ENCODE data around the gene TTYH2. TPM values are rescaled to one million over a fixed set of nuclear protein-coding genes. Genes with fewer than 3 reads are reported as not detected.

TTYH2 gene
- polyA plus RNA-seq, 3 donors, result 12.3 to 57.4 (median 18.7) TPM

- Mint-ChIP-seq H3K4me3 (no peak overlapping the region), H3K9me3 (no peaks in the 10 kb centered on the region), H3K27ac (no peak overlapping the region), H3K36me3 (no peaks in the 10 kb centered on the region), H3K27me3 (ENCODE audit: low read depth in 3 of 3) (peaks cover 18 to 22% (median 19%) of the 10 kb centered on the region in 3 donors), H3K4me1 (peaks cover 22% of the 10 kb centered on the region)
- H2AFZ ChIP-seq (ENCODE audit: insufficient read depth, low read depth, low read length, poor library complexity, severe bottlenecking), result no peak overlapping the region
- no peaks in the 10 kb centered on the region for H4K20me1 ChIP-seq (ENCODE audit: insufficient read depth, low read length)
- H3K4me1 ChIP-seq (ENCODE audit: control insufficient read depth in 1 of 2, insufficient read depth in 2 of 2, low read length in 2 of 2), result peaks cover 17 to 18% of the 10 kb centered on the region in 2 donors
- TF ChIP-seq CTCF (IDR thresholded peaks at IDR 0.05), result no peak
- no peaks in the 10 kb centered on the region for H3K79me2 ChIP-seq (ENCODE audit: insufficient read depth, low read length)
- 86% methylated on average over 10 of the region's 14 CpGs for WGBS (ENCODE audit: insufficient coverage)
- intact Hi-C loops (cut with micrococcal nuclease), result no loop called here
- H3K9me3 ChIP-seq (replicated peaks in 1 of 2; ENCODE audit: control insufficient read depth in 1 of 2, insufficient read depth in 1 of 2, low read length in 2 of 2), result no peaks in the 10 kb centered on the region
- no peak overlapping the region for H3K9ac ChIP-seq (ENCODE audit: insufficient read depth, low read length, poor library complexity, severe bottlenecking)
- H3K4me3 ChIP-seq (replicated peaks in 1 of 3; ENCODE audit: low read depth in 2 of 3, low read length in 3 of 3), result no peak overlapping the region
- no peaks in the 10 kb centered on the region for H3K36me3 ChIP-seq (replicated peaks in 1 of 2; ENCODE audit: control insufficient read depth in 1 of 2, insufficient read depth in 2 of 2, low read length in 2 of 2)
- no peak overlapping the region for H3K27ac ChIP-seq (ENCODE audit: low read depth in 1 of 2, low read length in 2 of 2)
- no peak overlapping the region for H3K4me2 ChIP-seq (replicated peaks; ENCODE audit: extremely low read depth, low read length, poor library complexity, severe bottlenecking)
- H3K27me3 ChIP-seq (ENCODE audit: control insufficient read depth in 2 of 2, insufficient read depth in 2 of 2, low read length in 2 of 2), result peaks cover 0 to 11% of the 10 kb centered on the region in 2 donors
- DNase-seq, result no peak
Measured at GRCh38 chr17:74287031-74287602, 73.7 kb downstream of the TTYH2 start.

- H3K36me3 ChIP-seq (replicated peaks in 1 of 2; ENCODE audit: control insufficient read depth in 1 of 2, insufficient read depth in 2 of 2, low read length in 2 of 2), result no peaks in the 10 kb centered on the region
Measured at GRCh38 chr17:74288785-74289184, 75.4 kb downstream of the TTYH2 start.

More at GRCh38 chr17:74288785-74289184, 75.4 kb downstream of the TTYH2 start:
- H3K4me2 ChIP-seq (replicated peaks; ENCODE audit: extremely low read depth, low read length, poor library complexity, severe bottlenecking), result no peak overlapping the region
- Mint-ChIP-seq H3K4me3 (no peak overlapping the region), H3K4me1 (peaks cover 10% of the 10 kb centered on the region), H3K36me3 (no peaks in the 10 kb centered on the region), H3K9me3 (no peaks in the 10 kb centered on the region), H3K27ac (no peak overlapping the region), H3K27me3 (ENCODE audit: low read depth in 3 of 3) (peaks cover 18 to 21% (median 19%) of the 10 kb centered on the region in 3 donors)
- no peaks in the 10 kb centered on the region for H3K79me2 ChIP-seq (ENCODE audit: insufficient read depth, low read length)
- no peak overlapping the region for H3K4me3 ChIP-seq (replicated peaks in 1 of 3; ENCODE audit: low read depth in 2 of 3, low read length in 3 of 3)
- H3K27me3 ChIP-seq (ENCODE audit: control insufficient read depth in 2 of 2, insufficient read depth in 2 of 2, low read length in 2 of 2), result peaks cover 0 to 11% of the 10 kb centered on the region in 2 donors
- H3K27ac ChIP-seq (ENCODE audit: low read depth in 1 of 2, low read length in 2 of 2), result no peak overlapping the region
- no peaks in the 10 kb centered on the region for H4K20me1 ChIP-seq (ENCODE audit: insufficient read depth, low read length)
- no peak for DNase-seq
- TF ChIP-seq CTCF (IDR thresholded peaks at IDR 0.05), result no peak
- peaks cover under 1 to 2% of the 10 kb centered on the region in 2 donors for H3K4me1 ChIP-seq (ENCODE audit: control insufficient read depth in 1 of 2, insufficient read depth in 2 of 2, low read length in 2 of 2)
- H2AFZ ChIP-seq (ENCODE audit: insufficient read depth, low read depth, low read length, poor library complexity, severe bottlenecking), result no peak overlapping the region
- 77% methylated on average over 5 of the region's 5 CpGs for WGBS (ENCODE audit: insufficient coverage)
- intact Hi-C loops (cut with micrococcal nuclease), result no loop called here
- no peaks in the 10 kb centered on the region for H3K9me3 ChIP-seq (replicated peaks in 1 of 2; ENCODE audit: control insufficient read depth in 1 of 2, insufficient read depth in 1 of 2, low read length in 2 of 2)
- no peak overlapping the region for H3K9ac ChIP-seq (ENCODE audit: insufficient read depth, low read length, poor library complexity, severe bottlenecking)
